ENCODE measurements around the gene ZFY.

Gene ZFY

DNA sequence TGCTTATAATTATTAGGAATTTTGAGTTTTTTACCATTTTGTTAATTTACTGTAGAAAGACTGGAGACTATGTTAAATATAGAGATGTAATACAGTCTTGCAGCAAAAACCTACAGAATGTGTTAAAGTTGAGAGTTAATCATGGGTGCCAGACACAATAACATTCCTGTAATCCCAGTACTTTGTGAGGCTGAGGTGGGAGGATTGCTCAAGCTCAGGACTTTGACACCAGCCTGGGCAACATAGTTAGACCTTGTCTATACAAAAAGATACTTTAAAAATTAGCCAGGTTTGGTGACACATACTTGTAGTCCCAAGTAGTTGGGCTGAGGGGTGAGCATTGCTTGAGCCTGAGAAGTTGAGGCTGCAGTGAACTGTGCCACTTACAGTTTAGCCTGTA is 17.7 kb downstream of the ZFY start:
- Histone ChIP-seq H3K9ac (ENCODE audit: low read length) (no peak overlapping the region), H3K27me3 (ENCODE audit: low read length) (no peaks in the 10 kb centered on the region), H3K9me2 (replicated peaks; ENCODE audit: insufficient read depth, low read length) (no peaks in the 10 kb centered on the region), H3K9me3 (ENCODE audit: insufficient read depth, low read length) (no peaks in the 10 kb centered on the region), H2AFZ (ENCODE audit: low read depth, low read length, severe bottlenecking) (no peak overlapping the region), H3K36me3 (ENCODE audit: low read length) (no peaks in the 10 kb centered on the region), H3K79me2 (ENCODE audit: insufficient read depth, low read length) (no peaks in the 10 kb centered on the region), H3K4me3 (ENCODE audit: insufficient read depth, low read length, poor library complexity, severe bottlenecking) (no peak overlapping the region), H4K20me1 (ENCODE audit: low read depth, low read length) (no peaks in the 10 kb centered on the region), H3K27ac (ENCODE audit: low read depth, low read length) (no peak overlapping the region), H3F3A (ENCODE audit: insufficient read depth) (no peaks in the 10 kb centered on the region), H3K4me2 (ENCODE audit: low read depth, low read length, poor library complexity, severe bottlenecking) (no peak overlapping the region)
- TF ChIP-seq, protein P1, sequence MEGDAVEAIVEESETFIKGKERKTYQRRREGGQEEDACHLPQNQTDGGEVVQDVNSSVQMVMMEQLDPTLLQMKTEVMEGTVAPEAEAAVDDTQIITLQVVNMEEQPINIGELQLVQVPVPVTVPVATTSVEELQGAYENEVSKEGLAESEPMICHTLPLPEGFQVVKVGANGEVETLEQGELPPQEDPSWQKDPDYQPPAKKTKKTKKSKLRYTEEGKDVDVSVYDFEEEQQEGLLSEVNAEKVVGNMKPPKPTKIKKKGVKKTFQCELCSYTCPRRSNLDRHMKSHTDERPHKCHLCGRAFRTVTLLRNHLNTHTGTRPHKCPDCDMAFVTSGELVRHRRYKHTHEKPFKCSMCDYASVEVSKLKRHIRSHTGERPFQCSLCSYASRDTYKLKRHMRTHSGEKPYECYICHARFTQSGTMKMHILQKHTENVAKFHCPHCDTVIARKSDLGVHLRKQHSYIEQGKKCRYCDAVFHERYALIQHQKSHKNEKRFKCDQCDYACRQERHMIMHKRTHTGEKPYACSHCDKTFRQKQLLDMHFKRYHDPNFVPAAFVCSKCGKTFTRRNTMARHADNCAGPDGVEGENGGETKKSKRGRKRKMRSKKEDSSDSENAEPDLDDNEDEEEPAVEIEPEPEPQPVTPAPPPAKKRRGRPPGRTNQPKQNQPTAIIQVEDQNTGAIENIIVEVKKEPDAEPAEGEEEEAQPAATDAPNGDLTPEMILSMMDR (IDR thresholded peaks at IDR 0.05; ENCODE audit: insufficient read depth, low read length, poor library complexity, severe bottlenecking), result no peak

DNA sequence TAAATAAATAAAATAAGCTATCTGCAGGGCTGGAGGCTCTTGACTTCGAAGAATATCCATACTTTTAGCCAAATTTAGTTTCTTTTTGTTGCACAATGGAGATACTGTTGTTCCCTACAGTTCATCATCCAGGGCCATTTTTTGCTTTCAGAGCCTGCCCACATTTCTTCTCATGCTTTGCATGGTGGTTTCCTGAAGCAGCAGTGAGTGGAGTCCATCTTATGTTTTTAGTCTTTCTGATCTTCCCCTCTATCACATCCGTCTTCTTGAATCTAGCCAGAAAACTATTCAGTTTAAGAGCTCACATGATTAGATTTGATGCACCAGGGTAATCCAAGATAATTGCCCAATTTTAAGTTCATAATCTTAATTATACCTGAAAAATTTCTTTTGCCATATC is 19.6 kb downstream of the ZFY start:
- Histone ChIP-seq H3F3A (ENCODE audit: insufficient read depth) (no peaks in the 10 kb centered on the region), H3K9me3 (ENCODE audit: insufficient read depth, low read length) (no peaks in the 10 kb centered on the region), H3K36me3 (ENCODE audit: low read length) (no peaks in the 10 kb centered on the region), H3K9ac (ENCODE audit: low read length) (no peak overlapping the region), H3K27me3 (ENCODE audit: low read length) (no peaks in the 10 kb centered on the region), H4K20me1 (ENCODE audit: low read depth, low read length) (no peaks in the 10 kb centered on the region), H3K4me2 (ENCODE audit: low read depth, low read length, poor library complexity, severe bottlenecking) (no peak overlapping the region), H3K4me3 (ENCODE audit: insufficient read depth, low read length, poor library complexity, severe bottlenecking) (no peak overlapping the region), H3K27ac (ENCODE audit: low read depth, low read length) (no peak overlapping the region), H2AFZ (ENCODE audit: low read depth, low read length, severe bottlenecking) (no peak overlapping the region), H3K9me2 (replicated peaks; ENCODE audit: insufficient read depth, low read length) (no peaks in the 10 kb centered on the region), H3K79me2 (ENCODE audit: insufficient read depth, low read length) (no peaks in the 10 kb centered on the region)
- TF ChIP-seq, protein P1 (IDR thresholded peaks at IDR 0.05; ENCODE audit: insufficient read depth, low read length, poor library complexity, severe bottlenecking), result no peak
- no peak for TF ChIP-seq EZH2phosphoT487 (conservative IDR thresholded peaks at IDR 0.05; ENCODE audit: low read length)

DNA sequence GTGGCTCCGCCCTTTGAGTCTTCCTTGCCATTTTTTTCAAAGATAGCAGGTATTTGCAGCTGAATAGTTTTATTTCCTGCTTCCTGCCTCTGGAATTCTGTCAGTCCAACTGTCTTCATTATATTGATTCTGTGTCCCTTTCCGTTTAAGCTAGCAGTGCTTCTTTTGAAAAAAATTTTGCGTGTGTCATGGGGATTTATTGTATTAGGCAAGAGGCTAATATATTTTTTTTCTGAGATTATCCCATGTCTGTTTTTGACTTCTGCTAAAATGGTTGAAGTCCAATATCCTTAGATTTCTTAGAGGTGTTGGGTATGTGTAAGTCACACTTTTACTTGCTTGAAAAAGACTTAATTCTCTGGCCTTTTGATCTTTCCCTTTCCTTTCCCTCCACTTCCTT is 20.4 kb downstream of the ZFY start:
- no peaks in the 10 kb centered on the region for H3K9me3 ChIP-seq (ENCODE audit: insufficient read depth, low read length)
- no peaks in the 10 kb centered on the region for H3K79me2 ChIP-seq (ENCODE audit: insufficient read depth, low read length)
- no peak overlapping the region for H3K9ac ChIP-seq (ENCODE audit: low read length)
- no peaks in the 10 kb centered on the region for H4K20me1 ChIP-seq (ENCODE audit: low read depth, low read length)
- no peaks in the 10 kb centered on the region for H3K27me3 ChIP-seq (ENCODE audit: low read length)
- no peak overlapping the region for H3K4me2 ChIP-seq (ENCODE audit: low read depth, low read length, poor library complexity, severe bottlenecking)
- no peak overlapping the region for H3K27ac ChIP-seq (ENCODE audit: low read depth, low read length)
- H3K4me3 ChIP-seq (ENCODE audit: insufficient read depth, low read length, poor library complexity, severe bottlenecking), result no peak overlapping the region
- no peaks in the 10 kb centered on the region for H3K36me3 ChIP-seq (ENCODE audit: low read length)
- H3K9me2 ChIP-seq (replicated peaks; ENCODE audit: insufficient read depth, low read length), result no peaks in the 10 kb centered on the region
- H3F3A ChIP-seq (ENCODE audit: insufficient read depth), result no peaks in the 10 kb centered on the region
- TF ChIP-seq EZH2phosphoT487 (conservative IDR thresholded peaks at IDR 0.05; ENCODE audit: low read length), result no peak
- TF ChIP-seq, protein P1 (IDR thresholded peaks at IDR 0.05; ENCODE audit: insufficient read depth, low read length, poor library complexity, severe bottlenecking), result no peak
- H2AFZ ChIP-seq (ENCODE audit: low read depth, low read length, severe bottlenecking), result no peak overlapping the region

DNA sequence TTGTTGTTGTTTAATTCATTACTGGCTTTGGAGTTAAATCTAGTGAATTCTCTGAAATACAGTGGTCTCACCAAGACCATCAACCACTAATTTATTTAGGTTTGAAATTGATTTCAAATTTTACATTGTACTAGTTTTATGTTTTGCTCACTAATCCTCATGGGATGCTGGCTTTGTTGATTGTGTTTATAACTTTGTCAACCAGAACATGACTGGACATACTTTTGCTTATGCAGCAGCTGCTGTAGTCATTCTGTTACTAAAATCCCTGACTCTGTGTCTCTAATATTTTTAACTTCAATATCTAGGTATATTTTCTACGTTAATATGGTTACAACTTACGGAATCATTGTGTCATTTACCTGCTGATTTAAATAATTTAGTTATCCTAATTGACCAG is 26.9 kb downstream of the ZFY start:
- Histone ChIP-seq H3K79me2 (ENCODE audit: insufficient read depth, low read length) (no peaks in the 10 kb centered on the region), H3K27ac (ENCODE audit: low read depth, low read length) (no peak overlapping the region), H3K4me2 (ENCODE audit: low read depth, low read length, poor library complexity, severe bottlenecking) (no peak overlapping the region), H2AFZ (ENCODE audit: low read depth, low read length, severe bottlenecking) (no peak overlapping the region), H4K20me1 (ENCODE audit: low read depth, low read length) (no peaks in the 10 kb centered on the region), H3K4me3 (ENCODE audit: insufficient read depth, low read length, poor library complexity, severe bottlenecking) (no peak overlapping the region), H3K9me2 (replicated peaks; ENCODE audit: insufficient read depth, low read length) (no peaks in the 10 kb centered on the region), H3F3A (ENCODE audit: insufficient read depth) (no peaks in the 10 kb centered on the region), H3K9me3 (ENCODE audit: insufficient read depth, low read length) (no peaks in the 10 kb centered on the region), H3K27me3 (ENCODE audit: low read length) (no peaks in the 10 kb centered on the region), H3K36me3 (ENCODE audit: low read length) (no peaks in the 10 kb centered on the region), H3K9ac (ENCODE audit: low read length) (no peak overlapping the region)
- TF ChIP-seq, protein P1 (IDR thresholded peaks at IDR 0.05; ENCODE audit: insufficient read depth, low read length, poor library complexity, severe bottlenecking), result no peak
- TF ChIP-seq EZH2phosphoT487 (conservative IDR thresholded peaks at IDR 0.05; ENCODE audit: low read length), result no peak
